HepG2 (cell line): ENCODE measurements around the gene NECTIN2. TPM values are rescaled to one million over a fixed set of nuclear protein-coding genes. Genes with fewer than 3 reads are reported as not detected.
A peak's percentile ranks its signal among the peaks of the same experiment; 100 is the strongest.

Source experiments
- ATF7-NPFF ChIP-seq: sonication (generic); formaldehyde crosslinking; IDR thresholded peaks from 2 replicates; pipeline ENCODE4 v1.8.1; 2023; ENCODE audit warnings: mild to moderate bottlenecking, low read depth, missing genetic modification reagents, moderate library complexity
- BORCS8-MEF2B ChIP-seq: sonication (generic); formaldehyde crosslinking; IDR thresholded peaks from 2 replicates; pipeline ENCODE4 v1.8.0; 2022; ENCODE audit warnings: mild to moderate bottlenecking, missing genetic modification reagents
- HDAC6 ChIP-seq: fragments of 200-600 bp; sonication (generic); IDR thresholded peaks from 2 replicates; pipeline ENCODE4 v1.7.0; 2017; ENCODE audit warnings: mild to moderate bottlenecking, antibody characterized with exemption, low read length, low read depth
- HIVEP1 ChIP-seq: sonication (generic); formaldehyde crosslinking; IDR thresholded peaks from 2 replicates; pipeline ENCODE4 v1.4.0; 2020; ENCODE audit warnings: mild to moderate bottlenecking, missing genetic modification reagents
- MLLT10 ChIP-seq: sonication (generic); formaldehyde crosslinking; IDR thresholded peaks from 2 replicates; pipeline ENCODE4 v1.4.0; 2020; ENCODE audit warnings: missing genetic modification reagents
- MTERF4 ChIP-seq: sonication (generic); formaldehyde crosslinking; IDR thresholded peaks from 2 replicates; pipeline ENCODE4 v1.8.0; 2023; ENCODE audit warnings: mild to moderate bottlenecking, missing genetic modification reagents
- NR2C2 ChIP-seq: sonication (generic); formaldehyde crosslinking; IDR thresholded peaks from 2 replicates; pipeline ENCODE4 v1.4.0; 2020; ENCODE audit warnings: missing genetic modification reagents, mild to moderate bottlenecking, moderate library complexity, borderline replicate concordance
- RNF2 ChIP-seq: fragments of 450-650 bp; conservative IDR thresholded peaks from 2 replicates; pipeline ENCODE4 v1.6.1; 2016; ENCODE audit warnings: low read depth
- THAP11 ChIP-seq: IDR thresholded peaks from 2 replicates; pipeline ENCODE4 v1.6.1; 2016; ENCODE audit warnings: missing biosample characterization, missing genetic modification reagents
- ZBTB42 ChIP-seq: sonication (generic); formaldehyde crosslinking; IDR thresholded peaks from 2 replicates; pipeline ENCODE4 v1.5.0; 2020; ENCODE audit warnings: mild to moderate bottlenecking, missing genetic modification reagents
- ZBTB7A ChIP-seq: sonication (generic); formaldehyde crosslinking; IDR thresholded peaks from 2 replicates; pipeline ENCODE4 v1.8.0; 2022; ENCODE audit warnings: mild to moderate bottlenecking, missing genetic modification reagents
- ZEB1 ChIP-seq: IDR thresholded peaks from 2 replicates; pipeline ENCODE4 v1.6.1; 2012; ENCODE audit warnings: mild to moderate bottlenecking, low read depth, inconsistent platforms; ENCODE audit not compliant: insufficient replicate concordance
- ZNF143 ChIP-seq: sonication (generic); formaldehyde crosslinking; IDR thresholded peaks from 2 replicates; pipeline ENCODE4 v1.4.0; 2020; ENCODE audit warnings: missing genetic modification reagents
- ZNF570 ChIP-seq: sonication (generic); formaldehyde crosslinking; IDR thresholded peaks from 2 replicates; pipeline ENCODE4 v1.4.0; 2020; ENCODE audit warnings: mild to moderate bottlenecking, missing genetic modification reagents, borderline replicate concordance
- ZNF737 ChIP-seq: sonication (generic); formaldehyde crosslinking; IDR thresholded peaks from 2 replicates; pipeline ENCODE4 v1.5.0; 2020; ENCODE audit warnings: missing genetic modification reagents, mild to moderate bottlenecking, borderline replicate concordance
- ZNF746 ChIP-seq: sonication (generic); formaldehyde crosslinking; IDR thresholded peaks from 2 replicates; pipeline ENCODE4 v1.8.0; 2022; ENCODE audit warnings: mild to moderate bottlenecking, missing genetic modification reagents
- ZNF788 ChIP-seq: sonication (generic); formaldehyde crosslinking; IDR thresholded peaks from 2 replicates; pipeline ENCODE4 v1.5.0; 2020; ENCODE audit warnings: mild to moderate bottlenecking, missing genetic modification reagents, borderline replicate concordance
- ZNF891 ChIP-seq: sonication (generic); formaldehyde crosslinking; IDR thresholded peaks from 2 replicates; pipeline ENCODE4 v1.5.0; 2020; ENCODE audit warnings: mild to moderate bottlenecking, missing genetic modification reagents
- ZSCAN21 ChIP-seq: sonication (generic); formaldehyde crosslinking; IDR thresholded peaks from 2 replicates; pipeline ENCODE4 v1.8.0; 2022; ENCODE audit warnings: mild to moderate bottlenecking, missing genetic modification reagents, moderate library complexity, borderline replicate concordance
- polyA plus RNA-seq, 8 experiments: library from polyadenylated mRNA; depleted of rRNA in 3 of 8; stranded (reverse) in 7 of 8; unstranded in 1 of 8; fragments of >200 nt; fragmentation: Illumina TruSeq in 4 of 8; extraction: Trizol in 4 of 8; gene quantifications; 2 replicates each; pipeline versions ENCODE4 v1.2.1 to v1.2.3, GENCODE V29; 2011 to 2016; ENCODE audit warnings: low read depth in 4 of 8, missing spikeins in 1 of 8, mixed read lengths in 1 of 8; ENCODE audit not compliant: insufficient read depth in 1 of 8
- total RNA-seq, 5 experiments: library from RNA; depleted of rRNA; stranded (reverse); fragments of >200 nt; fragmentation: Illumina TruSeq; extraction: Trizol; gene quantifications; 2 replicates each; pipeline ENCODE4 v1.2.3, GENCODE V29; 2016; ENCODE audit warnings: low read depth in 1 of 5
- TF ChIP-seq, protein P1 (sequence below): sonication (generic); formaldehyde crosslinking; IDR thresholded peaks from 2 replicates; pipeline ENCODE4 v1.4.0; 2020; ENCODE audit warnings: missing genetic modification reagents
- TF ChIP-seq, protein P2 (sequence below): sonication (generic); formaldehyde crosslinking; IDR thresholded peaks from 2 replicates; pipeline ENCODE4 v1.4.0; 2020; ENCODE audit warnings: missing genetic modification reagents

NECTIN2 gene
- total and polyA plus RNA-seq, 2 of the 13 experiments (the other 11 are each of a cell fraction or from before 2014, with no cell fraction given), result 75.4 to 114 TPM

- TF ChIP-seq, protein P1, sequence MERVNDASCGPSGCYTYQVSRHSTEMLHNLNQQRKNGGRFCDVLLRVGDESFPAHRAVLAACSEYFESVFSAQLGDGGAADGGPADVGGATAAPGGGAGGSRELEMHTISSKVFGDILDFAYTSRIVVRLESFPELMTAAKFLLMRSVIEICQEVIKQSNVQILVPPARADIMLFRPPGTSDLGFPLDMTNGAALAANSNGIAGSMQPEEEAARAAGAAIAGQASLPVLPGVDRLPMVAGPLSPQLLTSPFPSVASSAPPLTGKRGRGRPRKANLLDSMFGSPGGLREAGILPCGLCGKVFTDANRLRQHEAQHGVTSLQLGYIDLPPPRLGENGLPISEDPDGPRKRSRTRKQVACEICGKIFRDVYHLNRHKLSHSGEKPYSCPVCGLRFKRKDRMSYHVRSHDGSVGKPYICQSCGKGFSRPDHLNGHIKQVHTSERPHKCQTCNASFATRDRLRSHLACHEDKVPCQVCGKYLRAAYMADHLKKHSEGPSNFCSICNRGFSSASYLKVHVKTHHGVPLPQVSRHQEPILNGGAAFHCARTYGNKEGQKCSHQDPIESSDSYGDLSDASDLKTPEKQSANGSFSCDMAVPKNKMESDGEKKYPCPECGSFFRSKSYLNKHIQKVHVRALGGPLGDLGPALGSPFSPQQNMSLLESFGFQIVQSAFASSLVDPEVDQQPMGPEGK (CRISPR knock-in tag), result peak; percentile 97
- TF ChIP-seq BORCS8-MEF2B (0 out of 2 replicates have a peak, but pooled peaks have one; percentile 44), THAP11 (CRISPR knock-in tag) (peak; percentile 29; the same call in 1 of the 2 replicates), ZNF737 (CRISPR knock-in tag) (no peak), ZNF746 (CRISPR knock-in tag) (peak; percentile 91), HDAC6 (no peak), ZEB1 (no peak), NR2C2 (peak; percentile 58; the same call in 1 of the 2 replicates), ZSCAN21 (no peak), MLLT10 (CRISPR knock-in tag) (no peak), ZBTB42 (0 out of 2 replicates have a peak, but pooled peaks have one; percentile 33), ZNF570 (CRISPR knock-in tag) (peak; percentile 75; the same call in 1 of the 2 replicates), ZBTB7A (CRISPR knock-in tag) (0 out of 2 replicates have a peak, but pooled peaks have one; percentile 53), ZNF891 (CRISPR knock-in tag) (no peak), HIVEP1 (no peak; the same call in 1 of the 2 replicates), ZNF788 (peak; percentile 21; the same call in 1 of the 2 replicates), RNF2 (no peak), MTERF4 (CRISPR knock-in tag) (peak; percentile 75; the same call in 1 of the 2 replicates), ATF7-NPFF (CRISPR knock-in tag) (0 out of 2 replicates have a peak, but pooled peaks have one; percentile 51), ZNF143 (CRISPR knock-in tag) (no peak)
- TF ChIP-seq, protein P2, sequence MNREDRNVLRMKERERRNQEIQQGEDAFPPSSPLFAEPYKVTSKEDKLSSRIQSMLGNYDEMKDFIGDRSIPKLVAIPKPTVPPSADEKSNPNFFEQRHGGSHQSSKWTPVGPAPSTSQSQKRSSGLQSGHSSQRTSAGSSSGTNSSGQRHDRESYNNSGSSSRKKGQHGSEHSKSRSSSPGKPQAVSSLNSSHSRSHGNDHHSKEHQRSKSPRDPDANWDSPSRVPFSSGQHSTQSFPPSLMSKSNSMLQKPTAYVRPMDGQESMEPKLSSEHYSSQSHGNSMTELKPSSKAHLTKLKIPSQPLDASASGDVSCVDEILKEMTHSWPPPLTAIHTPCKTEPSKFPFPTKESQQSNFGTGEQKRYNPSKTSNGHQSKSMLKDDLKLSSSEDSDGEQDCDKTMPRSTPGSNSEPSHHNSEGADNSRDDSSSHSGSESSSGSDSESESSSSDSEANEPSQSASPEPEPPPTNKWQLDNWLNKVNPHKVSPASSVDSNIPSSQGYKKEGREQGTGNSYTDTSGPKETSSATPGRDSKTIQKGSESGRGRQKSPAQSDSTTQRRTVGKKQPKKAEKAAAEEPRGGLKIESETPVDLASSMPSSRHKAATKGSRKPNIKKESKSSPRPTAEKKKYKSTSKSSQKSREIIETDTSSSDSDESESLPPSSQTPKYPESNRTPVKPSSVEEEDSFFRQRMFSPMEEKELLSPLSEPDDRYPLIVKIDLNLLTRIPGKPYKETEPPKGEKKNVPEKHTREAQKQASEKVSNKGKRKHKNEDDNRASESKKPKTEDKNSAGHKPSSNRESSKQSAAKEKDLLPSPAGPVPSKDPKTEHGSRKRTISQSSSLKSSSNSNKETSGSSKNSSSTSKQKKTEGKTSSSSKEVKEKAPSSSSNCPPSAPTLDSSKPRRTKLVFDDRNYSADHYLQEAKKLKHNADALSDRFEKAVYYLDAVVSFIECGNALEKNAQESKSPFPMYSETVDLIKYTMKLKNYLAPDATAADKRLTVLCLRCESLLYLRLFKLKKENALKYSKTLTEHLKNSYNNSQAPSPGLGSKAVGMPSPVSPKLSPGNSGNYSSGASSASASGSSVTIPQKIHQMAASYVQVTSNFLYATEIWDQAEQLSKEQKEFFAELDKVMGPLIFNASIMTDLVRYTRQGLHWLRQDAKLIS (CRISPR knock-in tag), result 0 out of 2 replicates have a peak, but pooled peaks have one; percentile 14
Observed at GRCh38 chr19:44905437-44906160, 59.5 kb downstream of the NECTIN2 start, which contains the start of gene APOE (continued).
